HG02938 (cell line): ENCODE measurements around the gene S100P.
"Not testable (repeated sequence)": the region's sequence is repeated elsewhere in the genome, so short reads cannot be mapped to it uniquely, and the experiment has no call there.

Source experiments
- ATAC-seq: cut with Tn5 transposase; IDR thresholded peaks from one replicate; pipeline ENCODE4 v1.9.1; 2021; ENCODE audit warnings: mild to moderate bottlenecking, moderate library complexity; ENCODE audit not compliant: unreplicated experiment

Gene S100P

DNA sequence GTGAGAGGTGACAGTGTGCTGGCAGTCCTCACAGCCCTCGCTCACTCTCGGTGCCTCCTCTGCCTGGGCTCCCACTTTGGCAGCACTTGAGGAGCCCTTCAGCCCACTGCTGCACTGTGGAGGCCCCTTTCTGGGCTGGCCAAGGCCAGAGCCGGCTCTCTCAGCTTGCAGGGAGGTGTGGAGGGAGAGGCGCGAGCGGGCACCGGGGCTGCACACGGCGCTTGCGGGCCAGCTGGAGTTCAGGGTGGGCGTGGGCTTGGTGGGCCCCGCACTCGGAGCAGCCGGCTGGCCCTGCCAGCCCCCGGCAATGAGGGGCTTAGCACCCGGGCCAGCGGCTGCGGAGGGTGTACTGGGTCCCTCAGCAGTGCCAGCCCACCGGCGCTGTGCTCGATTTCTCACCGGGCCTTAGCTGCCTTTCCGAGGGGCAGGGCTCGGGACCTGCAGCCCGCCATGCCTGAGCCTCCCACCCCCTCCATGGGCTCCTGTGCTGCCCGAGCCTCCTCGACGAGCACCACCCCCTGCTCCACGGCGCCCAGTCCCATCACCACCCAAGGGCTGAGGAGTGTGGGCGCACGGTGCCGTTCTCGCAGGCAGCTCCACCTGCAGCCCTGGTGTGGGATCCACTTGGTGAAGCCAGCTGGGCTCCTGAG, 21.0 kb upstream of the S100P start:
- ATAC-seq, result not testable (repeated sequence)

DNA sequence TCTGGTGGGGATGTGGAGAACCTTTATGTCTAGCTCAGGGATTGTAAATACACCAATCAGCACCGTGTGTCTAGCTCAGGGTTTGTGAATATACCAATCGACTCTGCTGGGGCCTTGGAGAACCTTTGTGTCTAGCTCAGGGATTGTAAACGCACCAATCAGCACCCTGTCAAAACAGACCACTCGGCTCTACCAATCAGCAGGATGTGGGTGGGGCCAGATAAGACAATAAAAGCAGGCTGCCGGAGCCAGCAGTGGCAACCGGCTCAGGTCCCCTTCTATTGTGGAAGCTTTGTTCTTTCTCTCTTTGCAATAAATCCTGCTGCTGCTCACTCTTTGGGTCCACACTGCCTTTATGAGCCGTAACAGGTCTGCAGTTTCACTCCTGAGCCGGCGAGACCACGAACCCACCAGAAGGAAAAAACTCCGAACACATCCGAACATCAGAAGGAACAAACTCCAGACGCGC, 20.5 kb upstream of the S100P start:
- not testable (repeated sequence) for ATAC-seq

DNA sequence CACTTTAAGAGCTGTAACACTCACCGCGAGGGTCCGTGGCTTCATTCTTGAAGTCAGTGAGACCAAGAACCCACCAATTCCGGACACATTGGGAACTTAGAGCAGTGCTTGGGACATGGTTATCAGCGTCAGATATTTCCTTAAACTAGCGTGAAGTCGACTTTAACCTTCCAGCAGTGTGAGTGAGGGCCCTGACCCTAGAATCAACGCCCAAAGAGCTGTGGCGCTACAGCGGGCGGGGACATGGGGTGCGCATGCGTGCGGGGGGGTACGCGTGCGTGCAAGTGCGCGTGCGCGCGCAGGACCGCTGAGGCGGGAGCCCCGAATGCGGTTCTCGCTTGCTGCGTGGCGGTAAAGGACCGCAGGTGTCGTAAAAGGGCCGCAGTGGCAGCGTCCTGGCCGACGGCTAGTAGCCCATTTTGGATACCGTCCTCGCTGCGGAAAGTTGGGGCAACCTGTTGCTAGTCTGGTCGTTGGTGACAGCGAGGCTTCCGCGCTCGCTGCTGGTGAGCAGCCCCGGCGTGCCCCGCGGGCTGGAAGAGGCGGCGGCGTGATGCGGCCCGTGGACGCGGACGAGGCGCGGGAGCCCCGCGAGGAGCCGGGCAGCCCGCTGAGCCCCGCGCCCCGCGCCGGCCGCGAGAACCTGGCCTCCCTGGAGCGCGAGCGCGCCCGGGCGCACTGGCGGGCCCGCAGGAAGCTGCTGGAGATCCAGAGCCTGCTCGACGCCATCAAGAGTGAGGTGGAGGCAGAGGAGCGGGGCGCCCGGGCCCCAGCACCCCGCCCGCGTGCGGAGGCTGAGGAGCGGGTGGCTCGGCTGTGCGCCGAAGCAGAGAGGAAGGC, 19.8 kb upstream of the S100P start:
- peak; percentile 71 for ATAC-seq

DNA sequence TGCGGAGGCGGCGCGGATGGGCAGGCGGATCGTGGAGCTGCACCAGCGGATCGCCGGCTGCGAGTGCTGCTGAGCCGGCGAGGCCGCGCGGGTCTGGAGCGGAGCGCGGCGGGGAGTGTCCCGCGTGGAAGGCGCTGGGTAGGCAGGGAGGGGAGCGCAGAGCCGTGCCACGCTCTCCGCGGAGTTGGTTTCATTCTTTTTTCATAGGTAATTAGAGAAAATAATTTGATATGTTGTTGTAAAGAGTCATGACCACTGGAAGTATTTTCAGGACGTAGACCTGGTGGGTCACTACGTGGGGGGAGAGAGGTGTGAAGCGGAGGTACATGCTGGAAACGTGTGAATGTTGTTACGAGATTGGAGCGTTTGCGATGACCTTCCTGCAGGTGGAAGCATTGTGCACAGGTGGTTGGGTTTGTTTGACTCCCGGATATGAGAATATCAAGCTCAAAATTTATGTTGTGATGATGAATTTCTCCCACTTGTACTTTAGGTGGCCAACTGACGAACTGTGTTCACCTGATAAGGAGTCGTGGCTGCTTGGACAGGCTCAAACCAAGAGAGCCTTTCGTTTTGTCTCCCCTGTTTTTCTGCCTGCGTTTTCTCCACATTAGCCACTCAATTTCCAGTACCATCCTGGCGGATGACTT, 19.1 kb upstream of the S100P start:
- peak; percentile 44 for ATAC-seq

DNA sequence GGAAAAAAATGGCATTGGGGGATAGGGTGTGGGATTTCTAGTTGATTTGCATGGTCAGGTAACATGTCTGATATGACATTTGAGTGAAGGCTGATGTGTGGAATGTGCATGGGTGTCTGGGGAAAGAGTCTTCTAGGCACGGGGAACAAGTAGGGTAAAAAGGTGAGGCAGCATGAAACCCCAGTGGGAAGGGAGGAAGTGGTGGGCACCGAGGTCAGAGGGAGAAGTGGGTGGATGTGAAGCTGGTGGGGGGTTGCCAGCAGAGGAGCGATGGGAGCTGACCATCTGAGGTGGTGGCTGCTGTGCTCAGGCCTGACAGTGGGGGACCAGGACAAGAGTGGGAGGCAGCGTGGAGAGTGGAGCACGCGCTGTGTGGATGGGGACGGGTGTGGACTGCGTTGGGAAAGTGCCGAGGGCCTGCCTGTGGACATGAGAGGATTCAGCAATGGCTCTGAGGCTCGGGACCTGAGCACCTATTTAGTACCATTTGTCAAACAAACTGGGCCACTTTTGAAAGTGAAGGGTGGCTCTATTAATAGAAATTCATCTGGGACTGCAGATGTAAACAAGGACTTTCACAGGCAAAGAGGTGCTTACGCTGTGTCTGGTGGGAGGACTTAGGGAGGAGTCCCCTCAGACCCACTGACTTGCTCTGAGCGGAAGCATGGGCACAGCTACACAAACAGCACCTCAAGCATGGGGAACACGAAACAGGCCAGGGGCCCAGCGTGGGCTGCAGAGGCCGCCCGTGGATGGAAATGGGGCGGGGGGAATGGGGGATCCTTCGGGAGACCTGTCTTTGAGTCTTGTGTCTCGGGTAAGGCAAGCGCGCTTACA, 16.7 kb upstream of the S100P start:
- no peak for ATAC-seq

DNA sequence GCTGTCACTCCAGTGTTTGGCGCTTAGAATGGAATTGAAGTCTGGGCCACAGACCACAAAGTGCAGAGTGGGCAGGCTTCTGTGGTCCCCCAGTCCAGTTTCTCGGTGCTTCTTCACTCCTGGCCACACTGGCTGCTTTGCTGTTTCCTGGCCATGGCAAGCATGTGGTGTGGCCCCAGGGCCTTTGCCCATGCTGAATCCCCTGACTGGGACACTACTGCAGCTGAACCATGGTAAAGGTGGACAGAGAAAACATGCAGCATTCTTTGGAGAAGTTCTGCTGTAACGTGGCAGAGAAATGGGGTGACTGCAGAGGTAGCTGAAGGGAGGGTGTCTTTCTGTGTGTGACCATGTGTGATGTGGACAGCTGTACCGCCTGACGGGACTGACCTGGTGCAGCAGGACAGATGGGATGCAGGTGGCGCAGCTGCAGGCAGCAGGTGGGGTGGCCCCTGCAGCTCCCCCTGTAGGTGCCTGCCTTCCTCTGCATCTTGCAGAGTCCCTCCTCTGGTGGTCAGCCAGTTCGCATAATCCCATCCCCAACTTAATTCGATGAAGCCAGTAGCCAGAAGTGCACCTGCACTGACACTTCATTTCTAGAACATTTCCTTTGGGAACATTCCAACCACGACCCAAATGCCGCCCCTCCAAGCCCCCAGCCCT, 13.2 kb upstream of the S100P start:
- ATAC-seq, result no peak

DNA sequence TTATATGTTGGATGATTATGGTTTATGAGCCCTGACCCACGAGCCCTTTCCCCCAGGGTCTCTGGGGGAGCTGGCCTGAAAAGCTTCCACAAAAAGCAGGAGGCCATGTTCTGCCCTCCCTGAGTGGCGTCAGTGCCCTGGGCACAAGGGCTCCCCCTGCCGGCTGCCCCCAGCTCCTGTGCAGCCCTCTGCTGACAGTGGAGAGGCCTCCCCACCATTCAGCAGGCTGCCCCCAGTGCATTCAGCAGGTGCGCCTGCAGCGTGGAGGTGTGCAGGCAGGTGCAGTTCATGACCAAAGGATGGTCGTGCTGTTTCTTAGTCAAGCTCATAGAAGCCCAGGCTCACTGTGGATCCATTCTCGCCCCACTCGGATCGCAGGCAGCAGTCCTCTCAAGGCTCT, 12.5 kb upstream of the S100P start:
- ATAC-seq, result no peak

DNA sequence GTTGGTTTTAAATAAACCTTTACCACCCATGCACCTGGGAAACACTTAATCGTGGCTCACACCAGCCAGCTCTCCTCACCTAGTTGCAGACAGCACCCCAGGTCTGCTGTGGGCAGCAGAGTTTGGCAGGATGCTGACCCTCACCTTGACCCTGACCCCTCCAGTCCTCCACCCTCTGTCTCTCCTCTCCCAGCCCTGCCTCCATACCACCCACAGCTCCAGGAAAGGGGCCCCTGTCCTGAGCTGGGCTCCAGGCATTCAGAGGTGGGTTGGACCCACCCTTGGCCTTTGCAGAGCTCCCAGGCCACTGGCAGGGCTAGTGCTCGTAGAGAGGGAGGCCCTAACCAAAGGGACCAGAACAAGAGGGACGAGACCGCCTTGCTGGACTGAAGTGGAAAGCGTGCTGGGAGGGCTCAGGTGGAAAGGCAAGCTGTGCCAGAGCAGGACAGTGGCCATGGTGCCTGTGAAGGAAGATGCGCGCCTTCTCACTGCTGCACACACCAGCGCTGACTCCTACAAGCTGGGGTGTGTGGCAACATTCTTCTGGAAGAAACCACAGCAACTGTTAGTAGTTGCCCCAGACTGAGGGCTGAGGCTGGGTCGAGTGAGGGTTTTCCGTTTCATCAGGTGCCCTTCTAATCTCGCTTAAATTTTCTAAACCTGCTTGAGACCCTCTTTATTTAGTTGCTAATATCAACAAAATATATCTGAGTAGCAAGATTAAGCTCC, 10.7 kb upstream of the S100P start:
- no peak for ATAC-seq

DNA sequence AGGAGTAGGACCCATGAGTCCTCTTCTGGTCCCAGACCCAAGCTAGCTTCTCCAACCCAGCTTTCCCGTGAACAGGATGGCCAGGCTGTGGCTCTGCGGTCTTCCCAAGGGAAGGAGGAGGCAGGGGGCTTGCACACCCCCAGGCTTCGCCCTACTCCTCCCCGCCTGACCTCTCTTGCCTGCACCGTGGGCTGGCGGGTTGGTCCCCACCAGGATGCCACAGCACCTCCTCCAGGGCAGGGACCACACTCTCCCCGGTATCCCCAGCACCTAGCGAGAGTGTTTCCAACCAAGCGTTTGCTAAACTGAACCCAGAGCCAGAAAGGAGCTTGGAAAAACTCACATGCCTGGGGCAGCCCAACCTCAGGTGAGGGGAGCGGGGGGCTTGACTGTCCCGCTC, 9.0 kb upstream of the S100P start:
- ATAC-seq, result no peak

DNA sequence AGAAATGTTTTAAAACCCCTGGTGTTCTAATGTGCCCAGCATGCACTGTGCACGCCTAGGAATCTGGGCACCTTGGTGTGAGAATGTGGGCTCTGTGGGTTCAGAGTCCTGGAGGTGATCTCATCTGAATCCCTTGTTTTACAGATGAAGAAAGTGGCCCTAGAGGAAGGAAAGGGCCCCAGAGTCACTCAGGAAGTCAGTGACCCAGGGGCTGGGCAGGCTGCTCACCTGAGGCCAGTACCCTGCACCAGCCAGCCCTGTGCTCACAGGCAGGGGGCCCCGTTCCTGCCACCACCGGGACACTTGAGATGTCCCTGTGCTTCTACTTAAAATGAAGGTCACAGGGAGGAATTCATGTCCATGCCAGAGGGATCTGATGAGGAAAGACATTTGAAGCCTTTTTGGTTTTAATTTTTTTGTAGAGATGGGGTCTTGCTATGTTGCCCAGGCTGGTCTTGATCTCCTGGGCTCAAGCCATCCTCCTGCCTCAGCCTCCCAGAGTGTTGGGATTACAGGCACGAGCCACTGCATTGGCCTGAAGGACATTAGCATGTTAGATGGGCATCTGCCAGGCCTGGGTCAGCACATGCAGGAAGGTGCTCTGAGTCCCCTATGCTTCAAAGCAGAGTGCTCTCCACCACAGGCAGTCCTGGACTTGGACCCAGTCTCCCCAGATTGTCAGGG, 7.4 kb upstream of the S100P start:
- ATAC-seq, result no peak

DNA sequence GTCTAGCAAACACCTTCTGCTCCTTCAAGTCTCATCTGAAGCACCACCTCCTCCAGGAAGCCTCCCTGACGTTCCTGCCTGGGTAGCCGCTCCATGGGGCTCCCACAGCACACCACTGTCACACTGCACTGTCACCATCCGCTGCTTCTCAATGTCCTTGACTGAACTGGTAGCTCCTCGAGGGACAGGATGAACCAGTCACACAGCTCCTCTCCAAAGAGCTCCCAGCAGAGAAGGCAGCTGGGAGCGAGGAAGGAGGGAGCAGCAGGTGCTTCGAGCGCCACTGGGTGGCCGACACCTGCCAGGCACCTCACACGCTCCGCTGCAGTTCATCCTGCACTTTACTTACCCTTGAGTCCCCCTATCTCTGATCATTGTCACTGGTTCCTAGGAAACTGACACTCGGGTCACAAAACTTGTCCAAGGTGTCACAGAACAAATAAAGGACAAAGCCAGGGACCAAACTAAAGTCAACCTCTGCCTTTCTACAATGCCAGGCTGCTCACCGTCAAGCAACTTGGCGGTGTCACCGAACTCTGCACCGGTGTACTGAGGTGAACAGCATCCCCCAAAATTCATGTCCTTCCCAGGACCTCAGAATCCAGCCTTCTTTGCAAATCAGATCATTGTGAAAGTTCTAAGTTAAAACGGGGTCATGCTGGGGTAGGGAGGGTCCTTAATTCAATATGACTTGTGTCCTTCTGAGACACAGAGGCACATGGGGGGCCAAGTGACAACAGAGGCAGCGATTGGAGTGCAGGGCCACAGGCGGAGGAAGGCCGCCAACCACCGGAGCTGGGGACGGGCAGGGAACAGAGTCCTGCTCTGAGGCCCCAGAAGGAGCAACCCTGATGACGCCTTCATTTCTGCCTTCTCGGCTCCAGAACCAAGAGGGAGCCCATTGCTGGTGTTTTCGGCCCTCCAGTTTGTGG, 5.5 kb upstream of the S100P start:
- no peak for ATAC-seq

DNA sequence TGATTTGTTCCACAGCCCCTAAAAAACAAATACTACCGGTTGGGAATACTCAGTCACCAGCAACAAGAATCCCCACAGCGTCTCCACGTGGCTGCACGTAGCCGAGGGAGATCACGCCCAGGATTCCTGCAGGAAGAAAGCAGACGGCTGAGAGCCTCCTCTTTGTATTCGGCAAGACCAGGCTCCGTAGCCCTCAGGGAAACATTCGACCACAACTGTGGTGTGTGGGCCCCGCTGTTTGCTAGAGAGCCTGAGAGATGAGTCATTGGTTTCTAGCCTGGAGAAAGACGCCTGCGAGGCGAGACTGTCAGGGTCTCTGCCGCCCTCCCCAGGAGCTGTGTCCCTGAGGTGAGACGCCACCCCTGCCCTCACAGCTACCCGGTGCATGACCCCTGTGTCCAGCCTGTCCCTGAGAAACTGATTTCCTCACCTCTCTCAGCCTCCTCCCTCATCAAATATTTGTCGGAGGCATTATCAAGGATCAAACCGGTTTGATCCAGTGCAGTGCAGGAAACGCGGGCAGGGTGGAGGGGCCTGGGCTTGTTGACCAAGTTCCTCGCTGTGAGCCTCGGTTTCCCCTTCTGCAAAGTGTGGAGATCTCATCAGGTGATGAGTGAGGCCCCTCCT, 4.7 kb upstream of the S100P start:
- ATAC-seq, result peak; percentile 73

DNA sequence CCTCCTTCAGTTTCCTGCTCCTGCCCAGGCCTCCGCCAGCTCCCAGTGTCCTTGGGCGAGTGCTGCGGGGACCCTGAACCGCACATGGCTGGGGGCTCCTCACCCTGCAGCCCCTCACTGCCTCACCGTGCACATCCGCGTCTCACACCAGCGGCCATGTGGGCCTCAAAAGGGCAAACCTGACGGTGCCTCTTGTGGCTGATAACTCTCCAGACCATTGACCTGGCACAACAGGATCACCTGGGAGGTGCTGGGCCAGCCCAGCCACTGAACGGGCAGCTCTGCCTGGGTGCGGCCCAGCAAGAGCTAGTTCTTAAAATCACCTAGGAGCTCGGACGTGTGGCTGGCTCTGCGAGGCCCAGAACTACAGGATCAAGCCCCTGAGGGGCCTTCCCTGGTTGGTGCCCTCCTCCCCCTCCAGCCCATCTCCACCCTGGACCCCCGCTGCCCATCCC, 4.1 kb upstream of the S100P start:
- no peak for ATAC-seq

DNA sequence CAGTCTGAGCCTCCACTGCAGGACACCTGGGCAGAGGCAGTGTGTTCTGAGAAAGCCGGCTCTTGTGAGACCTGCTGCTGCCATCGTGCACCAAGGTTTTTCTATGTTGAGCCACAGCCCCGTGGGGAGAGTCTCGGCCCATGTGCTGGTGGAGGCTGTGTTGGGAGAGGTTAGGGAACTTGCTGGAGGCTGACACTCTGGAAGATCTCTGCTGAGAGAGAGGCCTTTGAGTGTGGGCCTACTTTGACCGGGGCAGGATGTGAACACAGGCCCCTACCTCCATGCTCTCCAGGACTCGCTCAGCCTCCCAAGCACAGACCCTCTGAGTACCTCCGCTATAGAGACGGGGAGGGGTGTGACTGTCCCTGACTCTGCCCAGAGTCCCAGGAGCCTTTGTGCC, 1.3 kb upstream of the S100P start:
- ATAC-seq, result no peak

DNA sequence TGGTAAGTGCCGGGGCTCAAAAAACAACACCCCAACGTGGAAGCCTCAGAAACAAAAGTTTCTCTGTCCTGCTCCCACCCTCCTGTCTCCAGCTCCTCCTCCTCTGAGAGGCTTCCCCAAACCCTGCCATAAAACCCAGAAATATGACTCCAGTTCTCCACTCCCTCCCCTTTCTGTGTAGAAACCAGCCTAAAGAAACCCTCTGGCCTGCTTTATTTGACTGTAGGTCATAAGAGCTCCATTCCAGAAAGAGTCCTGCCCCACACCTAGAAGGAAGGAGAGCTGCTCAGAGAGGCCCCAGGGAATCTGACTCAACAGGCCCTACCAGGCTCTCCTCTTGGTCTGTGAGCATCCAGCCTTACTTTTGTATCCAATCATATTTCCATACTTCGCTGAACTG, 872 bp upstream of the S100P start:
- no peak for ATAC-seq

DNA sequence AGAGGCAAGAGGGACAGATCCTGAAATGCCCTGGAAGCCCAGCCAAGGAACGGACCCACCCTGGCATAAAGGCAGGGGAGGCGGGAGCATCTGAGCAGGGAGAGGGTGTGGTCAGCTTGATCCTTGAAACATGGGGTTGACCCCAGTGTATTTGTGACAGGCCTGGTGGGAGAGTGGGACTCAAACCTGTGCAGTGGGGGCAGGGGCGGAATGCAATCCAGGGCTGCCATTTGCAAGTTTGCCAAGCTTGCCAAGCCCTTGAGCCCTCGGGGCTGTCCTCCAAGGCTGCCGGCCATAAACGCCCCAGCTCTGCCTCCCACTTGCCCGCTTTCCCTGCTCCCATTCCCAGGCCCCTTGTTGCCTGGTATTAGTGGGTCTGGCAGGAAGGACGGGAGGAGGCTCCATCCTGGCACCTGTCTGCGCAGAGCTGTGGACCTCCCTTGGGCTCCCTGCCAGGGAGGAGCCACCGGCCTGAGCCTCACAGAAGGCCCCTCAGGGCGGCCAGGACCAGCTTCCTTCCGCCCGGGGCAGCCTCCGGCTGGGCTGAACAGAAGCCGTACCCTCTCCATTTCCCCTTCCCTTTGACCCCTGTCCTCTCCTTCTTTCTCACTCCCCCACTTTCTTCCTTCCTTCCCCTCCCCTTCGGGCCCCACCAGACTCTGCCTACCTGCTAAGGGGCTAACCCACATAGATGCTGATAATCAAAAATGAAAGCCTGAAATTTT, 661 bp downstream of the S100P start:
- no peak for ATAC-seq
